Endothelial cell of umbilical vein (primary cell): ENCODE measurements around the gene SYAP1. TPM values are rescaled to one million over a fixed set of nuclear protein-coding genes. Genes with fewer than 3 reads are reported as not detected.

Experiments used
- BruUV-seq: library from RNA; stranded (reverse); fragments of 400-500 nt; replicated peaks from 2 replicates; lab custom pipeline; 2021; lab: Mats Ljungman, UMichigan
- CTCF ChIA-PET: fragments of 300-600, 350-600 bp; sonication (Branson Sonifier 250); formaldehyde crosslinking; loops from one replicate; lab custom pipeline; 2021; ENCODE audit warnings: antibody characterized with exemption, inconsistent platforms; lab: Charles Lee
- POLR2A ChIA-PET: fragments of 300-600, 350-600 bp; sonication (Branson Sonifier 250); formaldehyde crosslinking; loops from one replicate; lab custom pipeline; 2021; ENCODE audit warnings: antibody characterized with exemption, inconsistent platforms; lab: Charles Lee
- DNase-seq: peaks from one replicate; pipeline ENCODE4 v3.0.0-alpha.2; 2011; ENCODE audit warnings: low read depth, low spot score
- FAIRE-seq: peaks from 2 replicates; lab custom pipeline; 2011; peaks lifted over from hg19 to GRCh38; lab: Jason Lieb, UNC
- H2AFZ ChIP-seq: 2 replicates; pipeline ENCODE4 v1.6.0; 2012; ENCODE audit warnings: low read depth, low read length, control low read depth, inconsistent platforms
- H3K27ac ChIP-seq: 2 replicates; pipeline ENCODE4 v1.5.1; 2011; ENCODE audit warnings: low read depth, mild to moderate bottlenecking, control low read depth, low read length, moderate library complexity; ENCODE audit not compliant: insufficient read depth
- H3K27me3 ChIP-seq, 2 experiments: 2 replicates each; pipeline versions ENCODE4 v1.6.0 to v1.6.1; 2011; ENCODE audit warnings: low read length in 2 of 2, mixed read lengths in 1 of 2; ENCODE audit not compliant: control insufficient read depth in 2 of 2, insufficient read depth in 2 of 2
- H3K36me3 ChIP-seq, 2 experiments: 2 replicates in 1 of 2; 3 replicates in 1 of 2; pipeline ENCODE4 v1.5.1; 2011; ENCODE audit warnings: low read length in 2 of 2, mild to moderate bottlenecking in 1 of 2, moderate library complexity in 1 of 2; ENCODE audit not compliant: control insufficient read depth in 2 of 2, insufficient read depth in 2 of 2; ENCODE audit errors: extremely low read depth in 1 of 2
- H3K4me1 ChIP-seq: 3 replicates; pipeline ENCODE4 v1.5.1; 2011; ENCODE audit warnings: mild to moderate bottlenecking, low read length; ENCODE audit not compliant: control insufficient read depth, insufficient read depth; ENCODE audit errors: extremely low read depth
- H3K4me2 ChIP-seq: 2 replicates; pipeline ENCODE4 v1.6.1; 2011; ENCODE audit warnings: low read length, control low read depth, mixed read lengths; ENCODE audit not compliant: insufficient read depth
- H3K4me3 ChIP-seq, 3 experiments: fragments of 200-600 bp in 1 of 3; sonication (generic), shearing (Covaris generic) in 1 of 3; replicated peaks in 1 of 3; 2 replicates each; pipeline ENCODE4 v1.5.1; 2011 to 2016; ENCODE audit warnings: control low read depth in 3 of 3, low read length in 3 of 3, mild to moderate bottlenecking in 2 of 3, inconsistent platforms in 1 of 3, low read depth in 1 of 3, moderate library complexity in 1 of 3; ENCODE audit not compliant: insufficient read depth in 1 of 3
- H3K79me2 ChIP-seq: 2 replicates; pipeline ENCODE4 v1.6.0; 2012; ENCODE audit warnings: low read length, inconsistent platforms; ENCODE audit not compliant: control insufficient read depth, insufficient read depth
- H3K9ac ChIP-seq: replicated peaks from 2 replicates; pipeline ENCODE3; 2011; ENCODE audit warnings: low read length, control low read depth; ENCODE audit not compliant: insufficient read depth; ENCODE audit errors: extremely low read depth
- H3K9me1 ChIP-seq: replicated peaks from 3 replicates; pipeline ENCODE4 v1.6.0; 2011; ENCODE audit warnings: mild to moderate bottlenecking, low read length; ENCODE audit not compliant: control insufficient read depth, insufficient read depth; ENCODE audit errors: extremely low read depth
- H3K9me3 ChIP-seq: replicated peaks from 2 replicates; pipeline ENCODE4 v1.5.1; 2012; ENCODE audit warnings: low read length, inconsistent platforms; ENCODE audit not compliant: control insufficient read depth, insufficient read depth
- H4K20me1 ChIP-seq: replicated peaks from 2 replicates; pipeline ENCODE3; 2011; ENCODE audit warnings: mild to moderate bottlenecking, low read length; ENCODE audit not compliant: control insufficient read depth, insufficient read depth; ENCODE audit errors: extremely low read depth
- EZH2 ChIP-seq: IDR thresholded peaks from 2 replicates; pipeline ENCODE4 v1.6.1; 2012; ENCODE audit warnings: borderline replicate concordance, low read depth, mild to moderate bottlenecking, moderate library complexity, low read length, inconsistent platforms; ENCODE audit not compliant: severe bottlenecking
- FOS ChIP-seq: IDR thresholded peaks from 2 replicates; pipeline ENCODE4 v1.6.1; 2011; ENCODE audit warnings: mild to moderate bottlenecking, low read length, moderate library complexity, borderline replicate concordance; ENCODE audit not compliant: insufficient read depth
- GATA2 ChIP-seq: IDR thresholded peaks from 2 replicates; pipeline ENCODE4 v1.7.0; 2011; ENCODE audit warnings: low read depth, mild to moderate bottlenecking, moderate library complexity, mixed read lengths, low read length; ENCODE audit not compliant: insufficient read length, insufficient read depth
- JUN ChIP-seq: IDR thresholded peaks from 2 replicates; pipeline ENCODE4 v1.6.1; 2011; ENCODE audit warnings: borderline replicate concordance, low read depth; ENCODE audit not compliant: insufficient read length, insufficient read depth
- MAX ChIP-seq: IDR thresholded peaks from 2 replicates; pipeline ENCODE4 v1.6.1; 2011; ENCODE audit not compliant: insufficient read depth, insufficient read length
- MYC ChIP-seq: IDR thresholded peaks from one replicate; pipeline ENCODE4 v1.6.1; 2011; ENCODE audit warnings: mild to moderate bottlenecking, low read depth, low read length
- POLR2A ChIP-seq: IDR thresholded peaks from 2 replicates; pipeline ENCODE4 v1.6.1; 2012; ENCODE audit warnings: low read depth, mild to moderate bottlenecking, control low read depth, low read length
- POLR2AphosphoS5 ChIP-seq: IDR thresholded peaks from 2 replicates; pipeline ENCODE4 v1.6.1; 2012; ENCODE audit warnings: low read depth, mild to moderate bottlenecking, control low read depth, low read length, moderate library complexity; ENCODE audit not compliant: insufficient read depth
- dilution Hi-C: fragments of 300-500 bp; cut with MboI; formaldehyde crosslinking; loops from one replicate; pipeline ENCODE4 v1.15.0; 2019; ENCODE audit warnings: low sequenced_read_pairs; ENCODE audit not compliant: extremely low pct_ligation_motif_present
- intact Hi-C: fragments of 100-400 bp; cut with micrococcal nuclease; formaldehyde crosslinking; loops from one replicate; pipeline ENCODE4 v1.10.0; 2022
- polyA plus RNA-seq, 4 experiments: library from polyadenylated mRNA; depleted of rRNA in 3 of 4; stranded (reverse) in 3 of 4; unstranded in 1 of 4; fragments of >200 nt; gene quantifications; 2 replicates each; pipeline versions ENCODE4 v1.2.1 to v1.2.3, GENCODE V29; 2011 to 2012; ENCODE audit warnings: missing spikeins in 1 of 4
- total RNA-seq: library from RNA; stranded (reverse); gene quantifications from 2 replicates; pipeline ENCODE4 v1.2.3, GENCODE V29; 2021
- TF ChIP-seq, protein P1 (sequence below), 2 donors: IDR thresholded peaks; 1 replicate in 1 of 2; 2 replicates in 1 of 2; pipeline ENCODE4 v1.5.1; 2011; ENCODE audit warnings: low read length in 2 of 2, mild to moderate bottlenecking in 2 of 2, moderate library complexity in 2 of 2, control low read depth in 1 of 2, inconsistent platforms in 1 of 2, low read depth in 1 of 2; ENCODE audit not compliant: insufficient read depth in 1 of 2; ENCODE audit errors: extremely low read depth in 1 of 2

SYAP1 gene
- total and polyA plus RNA-seq, 2 donors (not counting 3 experiments of a cell fraction or from before 2014, with no cell fraction given): 3.4 to 21.9 TPM

- Histone ChIP-seq H3K79me2 (peaks cover 34% of the 10 kb centered on the region), H4K20me1 (no peaks in the 10 kb centered on the region), H3K9me1 (no peaks in the 10 kb centered on the region), H3K27ac (no peak overlapping the region), H3K4me1 (peaks cover 4% of the 10 kb centered on the region), H3K4me2 (no peak overlapping the region), H2AFZ (no peak overlapping the region), H3K27me3 (no peaks in the 10 kb centered on the region), H3K4me3 (no peak overlapping the region), H3K36me3 (no peaks in the 10 kb centered on the region), H3K9ac (no peak overlapping the region), H3K9me3 (no peaks in the 10 kb centered on the region)
- no peak for DNase-seq
- BruUV-seq: no TSS peak
- TF ChIP-seq MYC: no peak
- TF ChIP-seq, protein P1, sequence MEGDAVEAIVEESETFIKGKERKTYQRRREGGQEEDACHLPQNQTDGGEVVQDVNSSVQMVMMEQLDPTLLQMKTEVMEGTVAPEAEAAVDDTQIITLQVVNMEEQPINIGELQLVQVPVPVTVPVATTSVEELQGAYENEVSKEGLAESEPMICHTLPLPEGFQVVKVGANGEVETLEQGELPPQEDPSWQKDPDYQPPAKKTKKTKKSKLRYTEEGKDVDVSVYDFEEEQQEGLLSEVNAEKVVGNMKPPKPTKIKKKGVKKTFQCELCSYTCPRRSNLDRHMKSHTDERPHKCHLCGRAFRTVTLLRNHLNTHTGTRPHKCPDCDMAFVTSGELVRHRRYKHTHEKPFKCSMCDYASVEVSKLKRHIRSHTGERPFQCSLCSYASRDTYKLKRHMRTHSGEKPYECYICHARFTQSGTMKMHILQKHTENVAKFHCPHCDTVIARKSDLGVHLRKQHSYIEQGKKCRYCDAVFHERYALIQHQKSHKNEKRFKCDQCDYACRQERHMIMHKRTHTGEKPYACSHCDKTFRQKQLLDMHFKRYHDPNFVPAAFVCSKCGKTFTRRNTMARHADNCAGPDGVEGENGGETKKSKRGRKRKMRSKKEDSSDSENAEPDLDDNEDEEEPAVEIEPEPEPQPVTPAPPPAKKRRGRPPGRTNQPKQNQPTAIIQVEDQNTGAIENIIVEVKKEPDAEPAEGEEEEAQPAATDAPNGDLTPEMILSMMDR (IDR thresholded peaks at IDR 0.05; ENCODE audit: extremely low read depth in 1 of 2, insufficient read depth in 1 of 2, low read depth in 1 of 2, low read length in 2 of 2): no peak
- TF ChIP-seq GATA2: no peak
- no peak for TF ChIP-seq POLR2AphosphoS5
- TF ChIP-seq EZH2: no peak
- ChIA-PET POLR2A (no interaction called here), CTCF (no interaction called here)
- intact Hi-C loops (no loop called here), dilution Hi-C loops (no loop called here)
- no peak for FAIRE-seq
These were observed 3.1 kb downstream of the SYAP1 start for GRCh38 chrX:16722481-16722880.

GRCh38 chrX:16725072-16725471 is 5.7 kb downstream of the SYAP1 start:
- Histone ChIP-seq H3K36me3 (no peaks in the 10 kb centered on the region), H4K20me1 (no peaks in the 10 kb centered on the region), H2AFZ (no peak overlapping the region), H3K9me1 (no peaks in the 10 kb centered on the region), H3K4me3 (no peak overlapping the region), H3K9ac (no peak overlapping the region), H3K27me3 (no peaks in the 10 kb centered on the region), H3K27ac (no peak overlapping the region), H3K4me1 (peaks cover 4% of the 10 kb centered on the region), H3K4me2 (no peak overlapping the region), H3K79me2 (peaks cover 31% of the 10 kb centered on the region), H3K9me3 (no peaks in the 10 kb centered on the region)
- no peak for FAIRE-seq
- POLR2A ChIA-PET: no interaction called here
- no TSS peak for BruUV-seq
- CTCF ChIA-PET: no interaction called here
- intact Hi-C loops (no loop called here), dilution Hi-C loops (no loop called here)
- DNase-seq: no peak
- TF ChIP-seq POLR2A (no peak), GATA2 (no peak), POLR2AphosphoS5 (no peak), MYC (no peak), FOS (no peak), JUN (no peak), MAX (no peak), EZH2 (no peak)
- TF ChIP-seq, protein P1 (IDR thresholded peaks at IDR 0.05; ENCODE audit: extremely low read depth in 1 of 2, insufficient read depth in 1 of 2, low read depth in 1 of 2, low read length in 2 of 2): no peak
